ENCODE measurements around the gene DENND1A.
"Not testable (repeated sequence)": the region's sequence is repeated elsewhere in the genome, so short reads cannot be mapped to it uniquely, and the experiment has no call there.

DENND1A gene

DNA sequence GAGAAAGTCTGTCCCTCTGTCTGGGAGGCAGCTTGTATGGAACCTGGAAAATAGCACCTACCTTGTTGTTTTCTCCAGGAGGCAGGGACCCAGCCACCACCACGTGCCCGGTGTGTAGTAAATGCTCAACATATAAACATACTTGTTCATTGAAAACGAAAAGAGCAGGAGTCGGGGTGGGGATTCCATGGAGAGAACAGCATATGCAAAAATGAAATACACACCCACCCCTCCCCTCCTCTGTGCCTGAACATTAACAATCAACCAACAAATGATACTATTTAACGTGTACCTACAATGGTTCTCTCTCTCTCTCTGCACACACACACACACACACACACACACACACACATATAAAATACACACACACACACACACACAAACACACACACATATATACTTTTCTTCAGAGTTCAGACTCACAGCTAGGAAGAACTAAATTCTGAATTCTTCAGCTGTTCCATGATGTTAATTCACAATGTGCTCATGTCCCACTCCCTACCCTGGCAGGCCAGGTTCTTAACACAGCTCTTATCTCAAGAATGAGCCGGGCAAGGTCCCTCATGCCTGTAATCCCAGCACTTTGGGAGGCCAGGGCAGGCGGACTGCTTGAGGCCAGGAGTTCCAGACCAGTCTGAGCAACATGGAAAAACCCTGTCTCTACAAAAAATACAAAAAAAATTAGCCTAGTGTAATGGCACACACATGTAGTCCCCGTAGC lies 16.3 kb upstream of the DENND1A start:
- no peak for DNase-seq (ENCODE audit: extremely low read depth, low read depth)
- TF ChIP-seq, protein P1, sequence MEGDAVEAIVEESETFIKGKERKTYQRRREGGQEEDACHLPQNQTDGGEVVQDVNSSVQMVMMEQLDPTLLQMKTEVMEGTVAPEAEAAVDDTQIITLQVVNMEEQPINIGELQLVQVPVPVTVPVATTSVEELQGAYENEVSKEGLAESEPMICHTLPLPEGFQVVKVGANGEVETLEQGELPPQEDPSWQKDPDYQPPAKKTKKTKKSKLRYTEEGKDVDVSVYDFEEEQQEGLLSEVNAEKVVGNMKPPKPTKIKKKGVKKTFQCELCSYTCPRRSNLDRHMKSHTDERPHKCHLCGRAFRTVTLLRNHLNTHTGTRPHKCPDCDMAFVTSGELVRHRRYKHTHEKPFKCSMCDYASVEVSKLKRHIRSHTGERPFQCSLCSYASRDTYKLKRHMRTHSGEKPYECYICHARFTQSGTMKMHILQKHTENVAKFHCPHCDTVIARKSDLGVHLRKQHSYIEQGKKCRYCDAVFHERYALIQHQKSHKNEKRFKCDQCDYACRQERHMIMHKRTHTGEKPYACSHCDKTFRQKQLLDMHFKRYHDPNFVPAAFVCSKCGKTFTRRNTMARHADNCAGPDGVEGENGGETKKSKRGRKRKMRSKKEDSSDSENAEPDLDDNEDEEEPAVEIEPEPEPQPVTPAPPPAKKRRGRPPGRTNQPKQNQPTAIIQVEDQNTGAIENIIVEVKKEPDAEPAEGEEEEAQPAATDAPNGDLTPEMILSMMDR (IDR thresholded peaks at IDR 0.05; ENCODE audit: low read depth, low read length), result no peak

GRCh38 chr9:123945532-123945931 lies 15.6 kb upstream of the DENND1A start:
- TF ChIP-seq, protein P1 (IDR thresholded peaks at IDR 0.05; ENCODE audit: low read depth, low read length), result no peak
- DNase-seq (ENCODE audit: extremely low read depth, low read depth), result no peak

GRCh38 chr9:123944464-123944863 lies 14.5 kb upstream of the DENND1A start:
- not testable (repeated sequence) for DNase-seq (ENCODE audit: extremely low read depth, low read depth)

GRCh38 chr9:123943671-123944070 lies 13.7 kb upstream of the DENND1A start:
- TF ChIP-seq, protein P1 (IDR thresholded peaks at IDR 0.05; ENCODE audit: low read depth, low read length), result no peak
- DNase-seq (ENCODE audit: extremely low read depth, low read depth), result no peak

- TF ChIP-seq, protein P1 (IDR thresholded peaks at IDR 0.05; ENCODE audit: low read depth, low read length), result no peak
- no peak for DNase-seq (ENCODE audit: extremely low read depth, low read depth)
Measured at GRCh38 chr9:123942542-123942941, 12.6 kb upstream of the DENND1A start.

DNA sequence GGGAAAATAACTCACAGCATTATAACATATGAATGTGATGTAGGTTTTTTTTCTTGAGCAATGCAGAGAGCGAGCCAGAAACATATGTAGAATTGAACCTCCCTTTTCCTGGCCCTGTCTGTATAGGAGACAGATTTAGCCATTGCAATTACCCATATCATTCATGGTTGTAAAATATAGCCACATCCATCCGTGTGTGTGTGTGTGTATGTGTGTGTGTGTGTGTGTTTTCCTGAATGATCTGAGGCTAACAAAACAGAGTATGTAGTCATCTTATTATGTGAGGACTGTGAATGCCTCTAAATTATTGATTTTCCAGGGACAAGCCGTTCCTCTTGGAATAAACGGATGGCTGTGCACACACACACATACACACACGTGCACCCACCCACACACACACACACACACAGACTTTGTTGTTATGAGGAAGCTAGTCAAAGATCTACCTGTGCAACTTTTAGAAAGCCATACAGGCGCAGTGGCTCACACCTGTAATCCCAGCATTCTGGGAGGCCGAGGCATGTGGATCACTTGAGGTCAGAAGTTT lies 11.7 kb upstream of the DENND1A start:
- no peak for DNase-seq (ENCODE audit: extremely low read depth, low read depth)
- TF ChIP-seq, protein P1 (IDR thresholded peaks at IDR 0.05; ENCODE audit: low read depth, low read length), result no peak

DNA sequence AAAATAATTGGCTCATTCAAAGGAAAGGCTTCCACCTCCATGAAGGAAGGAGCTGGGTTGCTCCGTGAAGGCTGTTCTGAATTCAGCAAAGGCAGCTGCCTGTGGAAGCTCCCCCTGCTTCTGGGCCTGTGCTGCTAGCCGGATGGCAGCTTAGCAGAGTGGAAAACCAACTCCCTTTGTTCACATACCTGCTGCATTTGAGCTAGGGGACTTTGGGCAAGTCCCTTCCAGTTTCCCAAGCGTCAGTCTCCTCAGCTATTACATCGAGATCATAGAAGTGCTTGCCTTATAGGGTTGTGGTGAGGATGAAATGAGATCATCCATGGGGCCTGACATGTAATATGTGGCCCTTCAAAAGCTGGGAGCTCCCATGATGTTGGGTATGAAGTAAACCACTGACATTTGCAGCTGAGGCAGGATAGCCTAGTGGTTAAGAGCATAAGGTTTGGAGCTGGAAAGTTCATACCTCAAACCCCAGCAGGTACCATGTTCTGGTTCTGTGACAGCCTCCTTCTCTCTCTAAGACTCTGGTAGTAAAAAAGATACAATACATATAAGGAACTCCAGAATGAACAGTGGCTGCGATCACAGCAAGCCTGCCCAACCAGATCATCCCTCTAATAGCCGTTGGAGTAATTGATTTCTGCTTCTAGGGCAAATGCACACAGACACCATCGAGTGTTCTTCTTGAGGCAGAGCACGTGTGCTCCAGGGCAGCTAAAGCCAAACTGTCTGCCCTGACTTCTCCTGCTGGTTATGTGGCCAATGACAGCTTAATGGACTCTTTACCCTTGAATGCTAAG lies 11.0 kb upstream of the DENND1A start:
- DNase-seq (ENCODE audit: extremely low read depth, low read depth), result no peak
- TF ChIP-seq, protein P1 (IDR thresholded peaks at IDR 0.05; ENCODE audit: low read depth, low read length), result no peak
